Activated CD4-positive, alpha-beta T cell treated with anti-CD3 and anti-CD28 coated beads, Interleukin-2, amount 50 U/mL, for 1 hour (primary cell): ENCODE measurements around the gene TSSK2.

Experiments
- DNase-seq: peaks from one replicate; pipeline ENCODE4 v3.0.0-alpha.2; 2020

The TSSK2 gene

GRCh38 chr22:19106886-19107729 is 24.0 kb upstream of the TSSK2 start:
- no peak for DNase-seq

DNA sequence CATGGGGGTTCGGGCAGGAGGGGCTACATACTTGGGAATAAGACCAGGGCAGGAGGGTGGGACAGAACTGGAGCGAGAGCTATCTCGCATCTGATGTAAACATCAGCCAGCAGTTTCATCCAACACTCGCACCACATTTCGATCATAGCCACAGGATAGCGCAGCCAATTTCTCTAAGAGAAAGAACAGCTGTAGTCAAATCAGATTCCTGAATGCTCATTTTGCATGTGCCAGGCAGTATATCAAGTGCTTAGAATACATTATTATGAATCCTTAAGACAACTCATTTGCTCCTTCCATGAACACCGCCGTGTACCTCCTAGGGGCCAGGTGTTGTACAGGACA is 23.4 kb upstream of the TSSK2 start:
- no peak for DNase-seq

GRCh38 chr22:19108807-19109197 is 22.3 kb upstream of the TSSK2 start:
- DNase-seq, result no peak

GRCh38 chr22:19109198-19110063 is 21.7 kb upstream of the TSSK2 start:
- peak; percentile 48 for DNase-seq

GRCh38 chr22:19110064-19110458 is 21.0 kb upstream of the TSSK2 start:
- DNase-seq, result no peak

DNA sequence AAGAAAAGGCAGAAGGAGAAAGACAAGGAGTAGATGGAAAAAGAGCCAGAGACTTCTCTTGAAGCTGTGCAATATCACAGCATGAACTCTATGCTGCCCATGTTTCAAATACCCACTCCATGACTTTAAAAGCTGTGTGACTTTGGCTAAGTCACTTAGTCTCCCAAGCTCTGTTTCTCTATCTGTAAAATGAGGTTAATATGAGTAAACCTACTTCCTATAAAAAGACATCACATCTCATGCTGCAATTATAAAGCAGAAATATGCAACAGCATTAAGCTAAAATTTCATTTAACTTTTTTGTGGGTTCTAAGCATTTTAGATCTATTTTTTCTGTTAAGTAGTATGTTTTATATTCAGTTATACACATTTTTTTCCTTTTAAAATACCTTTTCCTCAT is 20.5 kb upstream of the TSSK2 start:
- DNase-seq, result no peak

DNA sequence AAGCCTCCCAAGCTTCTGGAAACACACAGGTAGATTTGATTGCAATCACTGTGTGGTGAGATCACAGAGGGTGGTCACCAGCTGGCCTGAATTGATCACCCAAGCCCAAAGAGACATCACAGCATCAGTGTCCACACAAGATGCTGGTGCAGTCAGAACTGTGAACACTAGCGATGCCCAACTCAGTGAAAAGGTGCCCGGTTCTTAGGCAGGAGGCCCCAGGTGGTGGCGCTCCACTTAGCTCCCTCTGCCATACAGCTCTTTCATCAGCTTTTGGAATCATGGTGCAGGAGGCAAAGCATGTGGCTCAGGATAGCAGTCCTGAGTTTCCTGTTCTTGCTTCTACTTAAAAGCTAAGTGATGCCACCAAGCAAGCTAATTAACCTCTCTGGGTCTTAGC is 20.0 kb upstream of the TSSK2 start:
- DNase-seq, result no peak

DNA sequence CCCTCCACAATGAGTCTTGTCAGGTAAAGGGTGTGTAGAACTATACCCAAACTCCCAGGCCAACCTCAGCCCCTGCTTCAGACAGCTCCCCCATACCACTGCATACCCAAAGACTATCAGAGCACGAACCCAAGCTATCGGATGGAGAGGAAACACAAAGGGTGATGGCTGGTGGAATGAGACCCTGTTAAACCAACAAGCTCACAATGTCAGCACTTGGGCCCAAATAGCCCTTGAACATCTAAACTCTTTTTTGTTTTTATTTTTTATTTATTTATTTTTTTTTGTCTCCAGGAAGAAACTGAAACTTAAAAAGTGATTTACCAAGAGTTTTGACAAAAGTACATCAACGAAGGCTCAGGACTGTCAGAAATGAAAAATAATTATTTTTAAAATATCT is 19.5 kb upstream of the TSSK2 start:
- DNase-seq, result no peak

DNA sequence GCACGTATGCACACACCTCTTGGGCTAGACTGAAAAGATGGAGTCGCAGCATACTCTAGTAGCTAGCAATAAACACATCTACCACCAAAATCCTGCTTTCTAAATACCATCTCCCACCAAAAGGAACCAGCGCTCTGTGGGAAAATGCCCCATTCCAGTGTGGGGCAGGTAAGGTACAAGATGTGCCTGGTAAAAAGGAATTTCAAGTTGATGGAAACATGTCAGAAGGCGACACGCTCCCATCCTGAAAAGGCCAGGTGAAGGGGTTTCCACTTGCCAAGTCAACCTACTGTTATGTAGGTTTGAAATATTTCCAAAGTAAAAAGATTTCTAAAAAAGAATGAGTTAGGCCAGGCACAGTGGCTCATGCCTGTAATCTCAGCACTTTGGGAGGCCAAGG is 17.7 kb upstream of the TSSK2 start:
- DNase-seq, result no peak

- DNase-seq, result no peak
Measured at GRCh38 chr22:19114984-19115552, 16.0 kb upstream of the TSSK2 start.

- no peak for DNase-seq
Measured at GRCh38 chr22:19115628-19116027, 15.5 kb upstream of the TSSK2 start.

- no peak for DNase-seq
Measured at GRCh38 chr22:19117111-19117512, 14.0 kb upstream of the TSSK2 start.

DNA sequence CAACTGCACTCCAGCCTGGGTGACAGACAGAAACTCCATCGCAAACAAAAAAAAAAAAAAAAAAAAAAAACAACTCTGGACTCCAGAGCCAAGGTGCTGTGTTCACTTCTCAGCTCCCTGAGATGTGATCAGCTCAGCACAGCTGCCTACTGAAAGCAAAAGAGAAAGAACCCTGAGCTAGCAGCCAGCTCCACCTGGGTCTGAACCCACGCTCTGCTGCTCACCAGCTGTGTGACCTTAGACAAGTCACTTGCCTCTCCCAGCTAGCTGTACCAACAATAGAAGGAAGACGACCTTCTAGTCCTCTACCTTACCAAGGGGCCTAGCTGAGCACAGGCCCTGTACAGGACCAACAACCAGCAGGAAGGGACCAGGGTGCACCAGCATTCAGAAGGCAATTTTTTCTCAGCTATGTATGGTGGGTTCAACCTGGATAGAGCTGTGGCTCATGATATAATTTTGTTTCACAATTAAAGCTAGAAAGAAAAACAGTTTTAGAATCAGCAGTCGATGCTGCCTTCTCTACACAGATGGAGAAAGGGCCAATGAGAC is 12.7 kb upstream of the TSSK2 start:
- no peak for DNase-seq

DNA sequence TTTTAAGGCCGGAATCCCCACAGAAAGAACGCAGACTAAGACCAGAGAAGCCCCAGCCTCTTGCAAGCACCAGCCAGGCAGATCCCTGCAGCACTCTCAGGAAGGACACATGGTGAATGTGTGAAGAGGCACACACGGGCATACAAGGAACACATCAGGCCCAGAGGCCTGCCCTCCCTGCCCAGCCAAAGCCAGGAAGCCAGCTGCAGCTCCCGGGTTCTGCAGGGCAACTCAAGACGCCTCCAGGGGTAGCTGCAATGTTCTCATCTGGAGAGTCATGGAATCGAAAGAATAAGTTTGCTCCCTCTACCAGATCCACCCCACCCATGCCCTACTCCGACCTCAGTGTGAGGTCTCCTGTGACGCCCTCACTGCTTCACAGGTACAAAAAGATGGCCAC is 11.2 kb upstream of the TSSK2 start:
- no peak for DNase-seq

- DNase-seq, result peak; percentile 24
Measured at GRCh38 chr22:19120829-19121630, 10.1 kb upstream of the TSSK2 start.

GRCh38 chr22:19121631-19122142 is 9.4 kb upstream of the TSSK2 start:
- DNase-seq, result no peak

DNA sequence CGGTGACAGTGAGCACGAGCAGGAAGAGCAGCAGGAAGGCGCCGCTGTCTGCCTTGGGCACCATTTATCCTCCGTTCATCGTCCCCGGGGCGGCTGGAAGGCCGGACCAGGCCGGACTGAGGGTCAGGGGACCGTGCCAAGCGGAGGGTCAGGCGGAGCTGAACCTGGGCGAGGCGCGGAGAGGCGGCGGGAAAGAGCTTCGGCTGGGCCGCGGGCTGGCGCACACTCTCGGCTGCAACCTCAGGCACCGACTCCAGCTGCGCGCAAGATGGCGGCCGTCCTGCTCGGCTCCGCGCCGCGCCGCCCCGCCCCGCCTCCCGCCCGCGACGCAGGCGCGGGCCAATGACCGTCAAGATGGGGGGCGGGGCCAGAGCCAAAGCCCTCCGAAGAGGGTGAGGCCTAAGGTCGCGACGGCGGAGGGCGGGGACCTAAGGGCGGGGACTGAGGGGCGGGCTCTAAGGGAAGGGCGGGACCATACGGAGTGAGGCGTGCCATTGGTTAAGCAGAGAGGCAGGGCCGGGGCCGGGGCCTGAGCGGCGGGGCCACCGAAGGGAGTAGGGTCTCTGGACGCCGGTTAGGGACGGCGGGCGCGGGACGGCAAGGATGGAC is 8.9 kb upstream of the TSSK2 start, which contains the start of gene DGCR2:
DGCR2 (minus strand) TSS at position 270 of the 609 bp plus-strand sequence; CDS start at position 64, 206 bp downstream.
- peak; percentile 97 for DNase-seq

- DNase-seq, result no peak
Measured at GRCh38 chr22:19122752-19123492, 8.2 kb upstream of the TSSK2 start.

DNA sequence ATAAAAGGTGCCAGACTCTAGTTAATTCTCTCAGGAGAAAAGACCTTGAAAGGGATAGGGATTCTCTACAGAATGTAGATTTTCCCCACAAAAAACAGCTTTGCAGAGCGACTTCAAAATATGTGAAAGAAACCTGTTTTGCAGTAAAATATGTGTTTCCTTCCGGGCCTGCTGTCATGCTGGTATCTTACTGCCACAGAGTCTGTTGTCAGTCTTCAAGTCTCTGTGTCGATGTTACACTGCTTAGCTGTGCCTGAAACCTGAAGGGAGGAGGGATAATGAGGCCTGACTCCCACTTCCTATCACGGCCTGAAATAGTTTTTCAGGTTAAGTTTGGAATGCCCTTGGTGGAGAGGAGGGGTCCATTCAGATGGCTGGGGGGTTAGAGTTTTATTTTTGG is 7.2 kb upstream of the TSSK2 start:
- no peak for DNase-seq

GRCh38 chr22:19124377-19124776 is 6.7 kb upstream of the TSSK2 start:
- DNase-seq, result no peak

- no peak for DNase-seq
Measured at GRCh38 chr22:19125011-19125410, 6.1 kb upstream of the TSSK2 start.
